ENCODE data around the gene MRPL52.
"Not testable (repeated sequence)": the region's sequence is repeated elsewhere in the genome, so short reads cannot be mapped to it uniquely, and the experiment has no call there.

Gene MRPL52

DNA sequence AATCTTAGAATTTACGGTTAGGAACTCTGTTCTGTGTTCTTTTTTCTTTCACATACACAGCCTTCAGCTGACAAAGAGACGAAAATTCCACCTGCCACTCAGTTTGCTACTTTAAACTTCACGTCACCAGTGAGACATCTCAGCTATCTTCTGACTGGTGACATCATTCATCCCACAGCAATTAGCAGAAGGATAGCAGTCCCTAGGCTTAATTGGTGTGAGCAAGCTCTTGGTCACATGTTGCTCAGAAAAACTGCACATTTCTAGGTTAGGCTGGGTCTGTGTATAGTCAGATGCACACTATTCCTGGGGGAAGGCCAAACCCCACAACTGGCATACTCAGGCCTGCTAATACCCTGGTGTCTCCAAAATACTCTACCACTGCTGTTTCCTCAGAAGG is 38.4 kb upstream of the MRPL52 start:
- DNase-seq (ENCODE audit: low read depth) = no peak
- TF ChIP-seq MYC (IDR thresholded peaks at IDR 0.05; ENCODE audit: low read depth, low read length) (no peak), MAX (IDR thresholded peaks at IDR 0.05; ENCODE audit: low read depth, low read length) (no peak), POLR2A (IDR thresholded peaks at IDR 0.05; ENCODE audit: extremely low read depth, insufficient read length) (no peak)
- TF ChIP-seq, protein P1, sequence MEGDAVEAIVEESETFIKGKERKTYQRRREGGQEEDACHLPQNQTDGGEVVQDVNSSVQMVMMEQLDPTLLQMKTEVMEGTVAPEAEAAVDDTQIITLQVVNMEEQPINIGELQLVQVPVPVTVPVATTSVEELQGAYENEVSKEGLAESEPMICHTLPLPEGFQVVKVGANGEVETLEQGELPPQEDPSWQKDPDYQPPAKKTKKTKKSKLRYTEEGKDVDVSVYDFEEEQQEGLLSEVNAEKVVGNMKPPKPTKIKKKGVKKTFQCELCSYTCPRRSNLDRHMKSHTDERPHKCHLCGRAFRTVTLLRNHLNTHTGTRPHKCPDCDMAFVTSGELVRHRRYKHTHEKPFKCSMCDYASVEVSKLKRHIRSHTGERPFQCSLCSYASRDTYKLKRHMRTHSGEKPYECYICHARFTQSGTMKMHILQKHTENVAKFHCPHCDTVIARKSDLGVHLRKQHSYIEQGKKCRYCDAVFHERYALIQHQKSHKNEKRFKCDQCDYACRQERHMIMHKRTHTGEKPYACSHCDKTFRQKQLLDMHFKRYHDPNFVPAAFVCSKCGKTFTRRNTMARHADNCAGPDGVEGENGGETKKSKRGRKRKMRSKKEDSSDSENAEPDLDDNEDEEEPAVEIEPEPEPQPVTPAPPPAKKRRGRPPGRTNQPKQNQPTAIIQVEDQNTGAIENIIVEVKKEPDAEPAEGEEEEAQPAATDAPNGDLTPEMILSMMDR (IDR thresholded peaks at IDR 0.05; ENCODE audit: low read depth, low read length) = no peak
- no peak overlapping the region for H3K4me3 ChIP-seq (ENCODE audit: low read depth, low read length)

DNA sequence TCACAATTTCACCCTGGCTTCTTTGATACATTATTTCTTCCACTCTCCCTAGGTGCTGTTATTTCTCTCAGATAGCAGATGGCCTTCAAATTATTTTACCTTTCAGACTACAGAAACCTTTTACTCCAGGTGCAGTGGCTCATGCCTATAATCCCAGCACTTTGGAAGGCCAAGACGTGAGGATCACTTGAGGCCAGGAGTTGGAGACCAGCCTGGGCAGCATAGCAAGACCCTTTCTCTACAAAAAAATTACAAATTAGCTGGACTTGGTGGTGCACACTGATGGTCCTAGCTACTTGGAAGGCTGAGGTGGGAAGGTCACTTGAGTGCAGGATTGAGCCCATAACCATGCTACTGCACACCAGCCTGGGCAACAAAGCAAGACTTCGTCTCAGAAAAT is 37.5 kb upstream of the MRPL52 start:
- no peak for TF ChIP-seq MAX (IDR thresholded peaks at IDR 0.05; ENCODE audit: low read depth, low read length)
- TF ChIP-seq POLR2A (IDR thresholded peaks at IDR 0.05; ENCODE audit: extremely low read depth, insufficient read length) = no peak
- TF ChIP-seq, protein P1 (IDR thresholded peaks at IDR 0.05; ENCODE audit: low read depth, low read length) = no peak
- TF ChIP-seq MYC (IDR thresholded peaks at IDR 0.05; ENCODE audit: low read depth, low read length) = no peak
- DNase-seq (ENCODE audit: low read depth) = no peak
- H3K4me3 ChIP-seq (ENCODE audit: low read depth, low read length) = no peak overlapping the region

GRCh38 chr14:22793550-22793949 is 36.1 kb upstream of the MRPL52 start:
- DNase-seq (ENCODE audit: low read depth); H3K4me3 ChIP-seq (ENCODE audit: low read depth, low read length): not testable (repeated sequence)

DNA sequence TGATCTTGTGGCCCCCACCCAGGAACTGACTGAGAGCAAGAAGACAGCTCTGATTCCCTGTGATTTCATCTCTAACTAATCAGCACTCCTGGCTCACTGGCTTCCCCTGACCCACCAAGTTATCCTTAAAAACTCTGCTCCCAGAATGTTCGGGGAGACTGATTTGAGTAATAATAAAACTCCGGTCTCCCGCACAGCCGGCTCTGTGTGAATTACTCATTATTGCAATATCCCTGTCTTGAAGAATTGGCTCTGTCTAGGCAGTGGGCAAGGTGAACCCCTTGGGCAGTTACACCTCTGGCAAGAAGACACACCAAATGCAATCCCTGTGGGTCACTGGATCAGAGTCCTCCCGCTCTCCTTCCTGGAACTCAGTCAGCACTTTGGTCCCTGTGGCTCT is 35.7 kb upstream of the MRPL52 start:
- TF ChIP-seq MYC (IDR thresholded peaks at IDR 0.05; ENCODE audit: low read depth, low read length) (no peak), MAX (IDR thresholded peaks at IDR 0.05; ENCODE audit: low read depth, low read length) (no peak), POLR2A (IDR thresholded peaks at IDR 0.05; ENCODE audit: extremely low read depth, insufficient read length) (no peak)
- TF ChIP-seq, protein P1 (IDR thresholded peaks at IDR 0.05; ENCODE audit: low read depth, low read length) = no peak
- H3K4me3 ChIP-seq (ENCODE audit: low read depth, low read length) = no peak overlapping the region
- DNase-seq (ENCODE audit: low read depth) = no peak

- DNase-seq (ENCODE audit: low read depth) = no peak
- TF ChIP-seq, protein P1 (IDR thresholded peaks at IDR 0.05; ENCODE audit: low read depth, low read length) = no peak
- TF ChIP-seq MAX (IDR thresholded peaks at IDR 0.05; ENCODE audit: low read depth, low read length) (no peak), POLR2A (IDR thresholded peaks at IDR 0.05; ENCODE audit: extremely low read depth, insufficient read length) (no peak), MYC (IDR thresholded peaks at IDR 0.05; ENCODE audit: low read depth, low read length) (no peak)
- H3K4me3 ChIP-seq (ENCODE audit: low read depth, low read length) = no peak overlapping the region
These were observed 35.1 kb upstream of the MRPL52 start for GRCh38 chr14:22794551-22794951.

GRCh38 chr14:22796087-22796707 is 33.5 kb upstream of the MRPL52 start:
- no peak for DNase-seq (ENCODE audit: low read depth)
- TF ChIP-seq, protein P1 (IDR thresholded peaks at IDR 0.05; ENCODE audit: low read depth, low read length) = no peak
- TF ChIP-seq POLR2A (IDR thresholded peaks at IDR 0.05; ENCODE audit: extremely low read depth, insufficient read length) (no peak), MYC (IDR thresholded peaks at IDR 0.05; ENCODE audit: low read depth, low read length) (no peak), MAX (IDR thresholded peaks at IDR 0.05; ENCODE audit: low read depth, low read length) (no peak)
- H3K4me3 ChIP-seq (ENCODE audit: low read depth, low read length) = no peak overlapping the region
